ENCODE measurements around the gene C20orf204.

The C20orf204 gene

DNA sequence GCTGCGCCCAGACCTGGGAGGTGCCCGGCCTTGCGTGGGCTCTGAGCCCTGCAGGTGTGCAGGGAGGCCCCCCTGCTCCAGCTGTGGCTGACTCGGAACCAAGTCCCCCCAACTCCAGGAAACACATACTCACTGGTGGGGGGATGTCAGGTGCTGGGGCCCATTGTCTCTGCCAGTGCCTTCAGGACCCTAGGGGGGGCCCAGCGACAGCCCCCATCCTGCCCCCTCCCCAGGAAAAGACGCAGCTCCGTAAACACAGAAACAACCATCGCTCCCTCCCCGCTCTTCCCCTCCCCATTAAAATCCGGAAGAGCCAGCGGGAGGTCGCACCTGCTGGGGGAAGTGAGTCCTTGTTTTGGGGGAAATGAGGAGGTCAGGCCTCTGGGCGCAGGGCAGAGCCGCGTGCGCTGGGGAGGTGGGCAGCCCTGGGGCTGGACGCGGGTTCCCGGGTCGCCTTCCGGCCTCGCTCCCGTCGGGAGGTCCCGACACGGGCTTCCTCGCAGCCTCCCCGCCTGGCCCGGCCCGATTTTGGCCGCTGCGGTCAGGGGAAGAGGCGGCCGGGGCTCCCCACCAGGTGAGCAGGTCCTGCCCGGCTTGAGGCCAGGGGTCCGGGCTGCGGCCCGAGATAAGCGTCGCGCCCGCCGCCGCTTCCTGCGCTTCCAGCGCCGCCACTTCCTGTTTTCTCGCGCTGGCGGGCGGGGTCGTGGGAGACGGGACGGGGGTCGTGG is 6.2 kb downstream of the C20orf204 start:
- DNase-seq (ENCODE audit: low read depth), result no peak

DNA sequence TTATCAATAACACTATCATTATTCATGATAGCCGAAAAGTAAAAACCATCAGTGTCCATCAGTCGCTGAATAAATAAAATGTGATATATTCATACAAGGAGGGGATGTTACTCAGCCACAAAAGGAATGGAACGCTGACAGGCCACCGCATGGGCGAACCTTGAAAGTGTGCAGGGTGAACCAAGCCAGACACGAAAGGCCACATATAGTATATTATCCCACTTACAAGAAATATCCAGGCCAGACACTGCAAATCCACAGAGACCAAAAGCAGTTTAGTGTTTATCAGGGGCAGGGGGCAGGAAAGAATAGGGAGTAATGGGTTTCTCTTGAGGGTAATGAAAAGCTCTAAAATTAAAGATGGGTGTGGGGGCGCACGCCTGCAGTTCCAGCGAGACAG is 7.8 kb downstream of the C20orf204 start:
- DNase-seq (ENCODE audit: low read depth), result no peak

DNA sequence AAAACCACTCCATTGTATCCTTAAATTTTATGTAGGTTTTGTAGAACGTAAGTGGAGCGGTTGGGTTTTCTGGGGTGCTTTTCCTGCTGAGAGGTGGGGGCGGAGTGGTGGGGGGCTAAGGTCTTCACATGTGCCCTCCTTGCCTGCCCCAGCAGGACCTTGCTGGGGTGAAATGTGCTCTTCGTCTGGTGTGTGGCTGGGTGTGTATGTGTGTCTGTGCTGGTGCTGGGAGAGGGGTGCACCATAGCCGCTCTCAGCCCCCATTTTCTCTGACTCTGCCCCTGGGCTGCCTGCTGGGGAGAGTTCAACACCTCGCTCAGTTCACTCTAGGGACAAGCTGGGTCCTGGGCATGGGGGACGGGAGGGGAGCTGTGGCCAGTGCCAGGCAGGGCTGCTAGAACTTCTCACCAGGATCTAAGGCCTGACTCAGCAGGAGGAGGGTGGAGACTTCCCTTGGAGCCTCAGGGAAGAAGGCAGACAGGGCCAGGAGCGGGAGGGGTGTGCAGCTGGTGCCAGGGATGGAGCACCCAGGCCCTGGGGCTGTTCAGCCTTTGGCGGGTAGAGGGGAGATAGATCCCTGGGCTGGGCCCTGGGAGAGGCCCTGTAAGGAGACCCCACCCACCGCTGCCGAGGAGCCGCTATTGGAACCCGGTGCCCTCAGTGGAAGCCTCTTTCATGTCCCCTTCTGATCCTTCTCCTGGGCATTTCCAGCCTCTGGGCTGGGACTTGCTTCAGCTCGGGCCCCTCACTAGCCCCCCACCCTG is 8.7 kb downstream of the C20orf204 start:
- no peak for DNase-seq (ENCODE audit: low read depth)

DNA sequence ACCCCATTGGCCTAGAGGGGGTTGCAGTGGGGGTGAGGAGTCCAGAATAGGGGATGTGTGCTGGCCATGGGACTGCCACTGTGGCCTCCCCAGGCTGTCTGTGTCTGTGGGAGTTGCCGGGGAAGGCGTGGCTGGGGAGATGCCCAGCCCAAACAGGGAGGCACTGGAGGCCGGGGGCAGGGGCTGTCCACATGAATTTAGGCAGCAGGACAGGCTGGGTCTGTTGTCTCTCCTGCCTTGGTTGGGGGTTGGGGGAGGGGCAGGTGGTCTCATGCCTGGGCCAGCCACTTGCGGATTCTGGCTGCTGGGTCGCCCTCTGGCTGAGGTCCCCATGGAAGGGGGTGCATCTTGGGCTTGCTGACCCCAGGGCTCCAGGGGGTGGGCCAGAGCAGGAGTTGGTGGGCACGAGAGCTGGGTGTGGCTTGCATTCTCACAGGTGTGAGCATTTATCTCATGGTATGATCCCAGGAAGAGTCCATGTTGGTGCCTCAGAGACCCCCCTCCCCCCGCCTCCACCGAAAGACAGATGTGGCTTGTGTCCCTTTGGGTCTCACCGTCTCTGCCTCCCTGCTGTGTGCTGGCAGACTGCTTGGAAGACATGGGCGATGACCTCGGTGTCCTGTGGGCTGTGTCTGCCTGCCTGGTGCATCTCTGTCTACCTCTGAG is 9.5 kb downstream of the C20orf204 start:
- no peak for DNase-seq (ENCODE audit: low read depth)

DNA sequence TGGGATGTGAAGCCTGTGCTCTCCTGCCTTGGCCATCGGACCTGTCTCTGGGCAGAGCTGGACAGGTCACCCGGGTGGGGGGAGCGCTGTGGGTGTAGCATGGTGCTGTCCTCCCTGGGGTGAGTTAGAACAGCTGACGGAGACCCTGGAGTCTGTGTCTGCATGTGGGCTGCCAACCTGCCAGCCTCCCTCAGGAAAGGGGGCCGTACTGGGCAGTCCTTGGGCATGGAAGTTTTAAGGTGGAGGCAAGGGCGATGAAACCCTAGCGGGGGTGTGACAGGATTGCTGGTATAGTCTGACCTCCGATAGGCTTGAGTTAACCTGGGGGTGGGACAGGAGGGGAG is 11.0 kb downstream of the C20orf204 start:
- no peak for DNase-seq (ENCODE audit: low read depth)

DNA sequence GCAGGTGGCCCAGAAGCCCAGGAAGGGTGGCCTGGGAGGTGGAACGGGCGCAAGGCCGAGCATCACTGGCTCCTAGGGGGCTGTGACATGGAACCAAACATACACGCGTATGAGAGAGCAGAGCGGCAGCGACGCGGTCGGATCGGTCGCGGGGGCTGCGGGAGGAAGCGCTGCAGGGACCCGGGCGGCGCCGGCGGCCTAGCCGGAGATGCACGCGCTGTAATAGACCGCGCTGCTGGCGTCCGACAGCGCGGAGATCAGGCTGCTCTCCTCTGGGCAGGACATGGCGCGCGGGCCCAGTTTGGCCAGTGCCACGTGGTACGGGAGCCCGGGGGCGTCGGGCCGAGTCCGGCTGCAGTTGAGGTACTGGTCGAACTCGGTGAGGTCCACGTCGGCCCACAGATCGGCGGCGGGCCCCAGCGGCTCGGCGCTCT is 12.0 kb downstream of the C20orf204 start:
- DNase-seq (ENCODE audit: low read depth), result no peak

DNA sequence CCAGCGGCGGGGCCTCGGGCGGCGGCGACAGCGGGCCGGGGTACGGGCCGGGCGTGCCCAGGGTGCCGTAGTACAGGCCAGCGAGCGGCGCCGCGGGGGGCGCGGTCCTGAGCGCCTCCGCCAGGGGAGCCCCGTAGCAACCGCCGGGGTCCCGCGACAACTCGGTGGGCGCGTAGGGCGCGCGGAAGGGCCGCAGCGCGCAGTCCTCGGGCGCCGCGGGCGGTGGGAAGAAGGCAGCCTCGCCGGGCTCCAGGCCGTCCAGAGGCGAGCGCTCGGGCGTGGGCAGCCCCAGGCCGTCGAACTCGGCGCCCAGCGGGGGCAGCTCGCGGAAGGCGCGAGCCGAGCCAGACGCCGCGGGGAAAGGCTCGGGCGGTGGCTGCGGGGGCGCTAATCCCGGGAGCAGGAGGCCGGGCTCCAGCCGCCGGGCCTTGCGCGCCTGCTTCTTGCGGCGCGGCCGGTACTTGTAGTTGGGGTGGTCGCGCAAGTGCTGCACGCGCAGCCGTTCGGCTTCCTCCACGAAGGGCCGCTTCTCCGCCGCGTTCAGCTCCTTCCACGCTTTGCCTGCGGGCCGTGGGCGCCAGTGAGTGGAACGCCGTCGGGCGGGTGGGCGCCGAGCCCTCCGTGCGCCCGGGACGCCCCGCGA is 12.5 kb downstream of the C20orf204 start:
- no peak for DNase-seq (ENCODE audit: low read depth)

DNA sequence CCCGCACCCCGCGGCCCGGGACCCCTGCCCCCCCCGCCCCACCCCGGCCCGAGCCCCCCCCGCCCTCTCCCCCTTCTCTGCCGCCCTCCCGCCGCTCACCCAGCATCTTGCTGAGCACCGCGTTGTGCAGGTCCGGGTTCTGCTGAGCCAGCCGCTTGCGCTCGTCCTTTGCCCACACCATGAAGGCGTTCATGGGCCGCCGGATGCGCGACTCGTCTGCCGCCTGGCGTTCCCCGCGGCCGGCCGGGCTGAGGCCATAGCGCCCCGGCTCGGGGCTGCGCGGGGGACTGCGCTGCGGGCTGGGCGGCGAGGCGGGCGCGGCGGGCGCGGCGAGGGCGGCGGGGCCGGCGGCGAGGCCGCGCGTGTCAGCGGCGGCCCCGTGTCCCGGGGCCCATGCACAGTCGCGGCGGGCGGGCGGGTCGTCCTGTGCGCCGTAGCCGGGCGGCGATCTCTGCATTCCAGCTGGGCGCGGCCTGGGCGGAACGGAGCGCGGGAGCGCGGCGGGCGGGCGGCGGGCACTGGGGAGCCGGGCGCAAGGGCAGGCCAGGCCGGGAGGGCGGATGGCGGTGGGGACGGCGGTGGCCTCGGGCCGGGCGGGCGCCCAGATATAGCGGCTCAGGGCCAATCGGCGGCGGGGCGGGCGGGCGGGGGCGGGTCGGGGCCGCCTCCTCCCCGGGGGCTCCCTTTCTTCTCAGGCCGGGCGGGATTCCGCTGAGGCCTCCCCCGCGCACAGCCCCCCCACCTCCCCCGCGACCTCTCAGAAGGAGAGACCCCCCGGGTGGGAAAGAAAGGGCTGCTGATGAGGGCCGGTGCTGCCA is 13.3 kb downstream of the C20orf204 start, which contains the start of gene SOX18:
Gene SOX18 (minus strand): TSS at position 580 of the 818 bp plus-strand sequence. CDS start 123 bp downstream, at position 457.
- DNase-seq (ENCODE audit: low read depth), result no peak

DNA sequence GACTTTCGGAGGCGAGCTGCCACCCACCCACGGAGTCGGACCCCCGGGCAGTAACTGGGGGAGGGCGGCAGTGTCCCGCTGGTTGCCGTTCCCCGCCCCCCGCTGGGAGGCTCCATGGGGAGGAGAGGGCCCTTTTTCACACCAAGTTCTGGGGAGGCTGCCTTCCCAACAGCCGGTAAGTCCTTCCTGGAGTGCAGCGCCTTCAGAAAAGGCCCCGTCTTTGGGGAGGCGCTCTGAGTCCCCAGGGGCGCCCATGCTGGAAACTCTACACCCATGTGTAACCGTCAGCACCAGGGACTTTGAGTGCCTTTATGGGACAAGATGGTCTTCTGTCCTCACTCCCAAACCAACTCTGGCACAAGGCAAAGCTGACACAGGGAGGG is 13.9 kb downstream of the C20orf204 start:
- DNase-seq (ENCODE audit: low read depth), result no peak

DNA sequence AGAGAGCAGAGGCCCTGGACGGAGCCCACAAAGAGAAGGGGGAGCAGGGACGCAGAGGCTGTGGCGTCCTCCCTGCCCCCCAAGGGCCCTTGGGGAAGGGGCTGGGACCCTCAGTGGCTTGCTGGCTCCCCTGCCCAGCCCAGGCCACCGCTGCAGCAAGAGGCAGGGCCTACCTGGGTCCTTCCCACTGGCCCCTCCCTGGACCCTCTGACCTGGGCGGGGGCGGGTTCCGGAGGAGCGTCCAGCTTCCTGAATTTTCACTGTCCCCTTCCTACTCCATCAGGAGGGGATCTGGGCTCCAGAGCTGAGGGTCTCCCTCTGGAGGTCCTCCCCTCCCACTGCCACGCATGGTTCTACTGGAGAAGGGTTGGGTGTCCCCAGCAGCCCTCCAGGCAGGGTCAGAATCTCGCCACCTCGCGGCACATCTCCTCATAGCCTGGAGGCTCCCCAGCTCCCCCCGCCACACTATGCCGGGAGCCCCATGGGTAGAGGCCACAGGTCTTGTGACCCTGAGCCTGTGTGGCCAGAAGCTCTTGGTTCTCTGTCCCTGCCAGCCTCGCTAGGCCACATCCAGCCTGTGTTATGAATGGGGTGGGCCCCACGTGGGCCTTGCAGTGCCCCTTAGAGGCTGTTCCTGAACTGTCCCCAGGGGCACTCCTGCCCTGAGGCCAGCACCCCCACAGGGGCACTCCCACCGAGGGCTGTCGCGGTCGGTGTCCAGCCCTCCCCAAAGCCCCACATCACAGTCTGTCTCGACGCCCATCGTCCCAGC is 14.5 kb downstream of the C20orf204 start:
- DNase-seq (ENCODE audit: low read depth), result no peak

DNA sequence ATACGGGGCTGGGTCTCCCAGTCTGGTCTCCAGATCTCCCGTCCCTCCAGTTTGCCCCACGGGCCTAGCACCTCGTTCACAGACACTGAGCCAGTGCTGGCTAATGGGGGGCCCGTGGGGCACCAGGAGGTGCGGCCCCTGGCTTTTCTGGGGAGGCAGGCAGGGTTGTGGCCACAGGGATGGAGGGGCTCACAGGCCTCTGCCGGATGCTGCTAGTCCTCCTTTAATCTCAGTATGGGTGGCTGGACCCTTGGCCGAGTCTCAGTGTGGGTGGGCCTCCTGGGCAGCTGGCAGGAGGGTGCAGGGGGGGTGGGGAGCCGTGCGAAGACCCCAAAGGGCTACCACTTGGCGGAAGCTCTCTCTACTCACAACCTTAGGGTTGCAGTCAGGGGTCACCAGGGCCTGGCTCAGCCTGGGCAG is 15.1 kb downstream of the C20orf204 start:
- DNase-seq (ENCODE audit: low read depth), result no peak

DNA sequence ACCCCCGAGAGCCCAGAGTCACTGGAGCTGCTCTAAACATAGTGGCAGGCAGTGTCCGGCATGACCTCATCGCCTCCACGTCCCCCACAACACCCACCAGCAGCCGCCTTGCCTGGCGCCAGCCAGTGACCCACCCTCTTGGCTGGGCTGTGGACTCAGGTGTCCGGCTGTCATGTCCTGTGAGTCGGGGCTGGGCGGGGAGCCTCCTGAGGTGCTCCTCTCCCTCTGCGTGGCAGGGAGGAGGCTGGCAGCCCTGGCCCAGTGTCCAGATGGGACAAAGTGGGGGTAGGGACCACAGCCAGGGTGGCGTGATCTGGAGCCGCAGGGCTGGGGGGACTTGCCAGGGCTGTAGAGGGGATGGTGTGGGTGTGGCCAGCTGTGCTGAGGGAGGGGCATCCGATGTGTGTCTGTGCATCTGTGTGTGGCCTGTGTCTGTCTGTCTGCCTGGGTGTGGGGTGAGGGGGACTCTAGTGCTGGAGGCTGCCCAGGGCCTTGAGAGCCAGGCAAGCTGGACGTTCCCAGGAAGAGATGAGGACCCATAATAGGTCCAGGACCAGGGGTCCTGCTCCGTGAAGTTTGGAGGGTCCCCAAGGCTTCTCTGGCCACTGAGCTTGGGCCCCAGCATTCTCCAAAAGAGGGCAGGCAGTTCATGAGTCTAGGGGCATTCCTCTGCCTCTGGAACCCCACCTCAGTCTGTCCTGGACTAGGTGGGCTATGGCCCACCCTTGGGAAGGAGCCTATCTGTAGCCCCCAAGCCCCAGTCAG is 15.8 kb downstream of the C20orf204 start:
- no peak for DNase-seq (ENCODE audit: low read depth)

DNA sequence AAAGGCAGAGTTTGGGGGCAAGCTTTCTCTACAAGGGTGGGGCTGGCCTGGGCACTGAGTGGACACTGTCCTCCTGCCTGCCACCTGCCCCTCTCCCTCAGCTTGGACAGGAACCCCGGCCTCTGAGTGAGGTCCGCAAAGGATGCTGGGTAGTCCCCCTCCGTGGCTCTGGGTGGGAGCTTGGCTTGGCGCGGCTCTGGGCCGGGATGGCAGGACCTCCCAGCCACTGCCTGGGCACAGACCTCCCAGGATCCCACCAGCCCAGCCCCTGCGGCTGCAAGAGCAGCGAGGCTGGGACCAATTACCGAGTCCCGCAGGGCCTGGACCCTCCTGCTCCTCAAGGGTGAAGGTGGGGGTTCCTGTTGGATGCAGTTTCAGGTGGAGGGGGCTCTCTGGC is 16.3 kb downstream of the C20orf204 start:
- DNase-seq (ENCODE audit: low read depth), result no peak

DNA sequence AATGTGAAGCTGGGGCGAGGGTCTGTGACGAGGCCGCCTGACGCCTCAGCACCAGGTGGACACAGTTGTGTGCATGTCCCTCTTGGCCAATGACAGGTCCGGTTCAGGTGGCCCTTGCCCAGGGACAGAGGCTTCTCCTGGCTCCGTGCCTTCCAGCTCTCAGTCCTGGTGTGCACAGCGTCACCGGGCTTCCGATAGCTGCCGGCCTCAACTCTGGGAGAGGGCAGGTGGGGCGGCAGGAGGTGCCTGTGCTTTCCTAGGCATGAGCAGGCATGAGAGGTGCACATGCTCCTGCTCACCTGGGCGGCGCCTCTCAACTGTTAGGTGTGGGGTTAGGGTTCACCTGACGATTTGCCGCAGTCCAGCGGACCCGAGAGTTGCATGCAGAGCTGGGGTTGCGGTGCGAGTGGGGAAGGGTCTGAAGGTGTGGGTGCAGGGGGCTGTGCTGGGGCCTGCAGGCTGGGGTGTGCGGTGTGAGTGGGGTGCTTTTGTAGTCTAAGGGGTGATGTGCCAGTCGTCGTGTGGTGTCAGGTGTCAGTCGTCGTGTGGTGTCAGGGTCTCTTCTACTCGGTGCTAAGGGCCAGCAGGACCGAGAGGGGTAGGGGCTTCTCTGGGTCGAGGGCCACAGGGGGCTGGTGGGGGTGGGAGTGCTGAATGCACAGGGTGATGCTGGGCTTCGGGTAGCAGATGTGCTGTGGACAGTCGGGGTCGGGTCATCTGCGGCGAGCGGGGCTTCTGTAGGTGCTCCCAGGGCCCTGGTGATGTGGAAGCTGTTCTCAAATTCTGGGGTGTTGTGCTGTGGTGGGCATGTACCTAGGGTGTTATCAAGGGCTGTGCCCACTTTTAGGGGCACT is 17.2 kb downstream of the C20orf204 start:
- no peak for DNase-seq (ENCODE audit: low read depth)

DNA sequence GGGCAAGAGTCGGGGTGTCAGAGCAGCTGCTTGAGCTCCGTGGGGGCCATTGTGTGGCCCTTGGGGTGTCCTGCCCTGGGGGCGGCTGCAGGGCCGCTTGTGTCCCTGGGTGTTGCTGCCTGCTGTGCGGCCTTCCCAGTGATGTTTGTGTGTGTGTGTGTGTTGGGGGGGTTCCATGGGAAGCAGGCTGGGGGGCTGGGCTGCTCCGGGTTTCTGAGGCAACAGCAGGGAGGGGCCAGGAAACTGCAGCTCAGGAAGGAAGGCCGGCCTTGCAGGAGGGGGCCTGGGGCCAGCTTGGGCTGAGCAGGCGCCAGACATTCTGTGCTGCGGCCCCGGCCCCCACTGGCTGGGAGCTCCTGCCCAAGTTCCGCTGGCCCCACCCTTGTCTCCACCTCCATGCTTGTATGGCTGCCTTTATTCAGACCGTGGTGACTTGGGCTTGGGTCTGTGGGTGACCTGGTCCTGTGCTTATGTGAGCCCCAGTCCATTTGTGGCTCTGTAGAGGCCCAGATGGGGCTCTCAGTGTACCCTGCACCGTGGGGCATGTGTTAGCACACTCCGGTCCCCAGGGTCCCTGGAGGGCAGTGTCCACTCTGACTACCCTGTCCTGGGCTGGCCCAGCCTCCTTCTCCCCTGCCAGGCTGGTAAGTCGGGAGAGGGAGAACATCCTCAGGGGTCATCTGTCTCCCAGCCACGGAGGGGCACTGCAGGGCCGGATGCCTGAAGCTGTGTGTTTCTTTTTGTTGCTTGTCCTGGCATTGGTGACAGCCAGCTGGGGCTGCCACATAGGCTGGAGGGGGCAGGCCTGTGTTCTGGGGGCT is 18.1 kb downstream of the C20orf204 start:
- DNase-seq (ENCODE audit: low read depth), result no peak

DNA sequence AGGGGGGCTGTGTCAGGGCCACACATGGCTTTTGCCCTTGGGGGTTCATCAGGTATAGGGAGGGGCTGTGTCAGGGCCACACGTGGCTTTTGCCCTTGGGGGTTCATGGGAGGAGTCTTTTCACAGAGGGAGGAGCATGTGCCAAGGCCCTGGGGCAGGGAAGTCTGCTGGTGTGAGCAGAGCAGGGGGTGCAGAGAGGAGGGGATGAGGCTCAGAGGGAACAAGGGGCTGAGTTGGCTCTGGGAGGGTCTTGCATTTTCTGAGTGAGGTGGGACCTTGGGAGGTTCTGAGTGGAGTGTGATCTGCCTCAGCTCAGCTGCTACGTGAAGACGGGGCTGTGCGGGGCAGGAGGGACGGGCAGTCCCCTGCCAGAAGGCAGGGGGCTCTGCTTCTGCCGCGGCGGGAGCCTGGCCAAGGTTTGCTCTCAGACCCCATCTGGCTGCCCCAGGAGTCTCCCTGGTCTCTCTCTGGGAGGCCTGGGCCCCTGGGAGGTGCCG is 19.5 kb downstream of the C20orf204 start:
- DNase-seq (ENCODE audit: low read depth), result no peak

DNA sequence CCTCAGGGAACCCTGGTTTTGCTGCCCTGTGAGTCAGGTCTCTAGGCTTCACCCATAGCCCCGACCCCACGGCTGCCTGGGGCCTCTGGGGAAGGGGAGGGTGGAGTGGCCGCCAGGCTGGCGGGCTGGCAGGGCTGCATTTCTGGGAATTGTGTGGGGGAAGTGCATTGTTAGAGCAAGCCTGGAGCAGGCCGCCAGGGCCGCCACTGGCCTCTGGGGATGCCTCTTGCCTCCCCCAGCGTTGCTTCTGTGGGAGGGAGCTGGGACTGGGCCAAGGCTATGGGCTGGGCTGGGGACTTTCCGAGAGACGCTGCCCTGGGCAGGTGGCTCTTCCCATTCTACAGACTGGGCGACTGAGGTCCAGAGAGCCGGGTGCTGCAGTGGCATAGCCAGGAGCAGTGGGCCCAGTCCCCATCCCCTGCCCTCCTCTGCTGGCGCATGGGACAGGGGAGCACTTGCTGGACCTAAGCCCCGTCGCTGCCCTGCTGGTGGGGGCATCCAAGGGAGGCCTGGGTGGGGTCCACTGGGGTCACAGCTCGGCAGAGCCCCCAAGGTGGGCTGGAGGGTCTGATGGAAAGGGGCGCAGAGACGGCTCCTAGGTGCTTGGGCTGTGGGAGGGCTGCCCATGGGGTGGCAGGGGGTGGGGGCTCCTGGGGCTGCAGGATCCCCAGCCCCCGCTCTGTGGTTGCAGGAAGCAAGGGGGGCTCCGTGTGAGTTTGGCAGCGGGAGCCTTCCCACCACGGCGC is 20.1 kb downstream of the C20orf204 start:
- no peak for DNase-seq (ENCODE audit: low read depth)

DNA sequence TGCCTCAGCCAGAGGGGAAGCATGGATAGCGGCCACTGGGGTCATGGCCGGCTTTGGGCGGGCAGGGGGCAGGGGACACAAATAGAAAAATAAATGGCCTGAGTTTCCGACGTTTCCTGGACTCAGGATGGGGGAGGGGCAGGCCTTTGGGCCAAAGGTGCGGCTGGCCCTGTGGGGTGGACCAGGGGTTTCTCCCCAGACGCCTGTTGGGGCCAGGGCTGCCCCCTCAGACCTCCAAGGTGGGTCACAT is 20.6 kb downstream of the C20orf204 start:
- no peak for DNase-seq (ENCODE audit: low read depth)
